HG02970 (cell line): ENCODE measurements around the gene ADAT3.

Experiments
- ATAC-seq: cut with Tn5 transposase; IDR thresholded peaks from one replicate; pipeline ENCODE4 v1.9.1; 2021; ENCODE audit warnings: mild to moderate bottlenecking, moderate library complexity, moderate number of reproducible peaks; ENCODE audit not compliant: unreplicated experiment, low FRiP score

ADAT3 gene

DNA sequence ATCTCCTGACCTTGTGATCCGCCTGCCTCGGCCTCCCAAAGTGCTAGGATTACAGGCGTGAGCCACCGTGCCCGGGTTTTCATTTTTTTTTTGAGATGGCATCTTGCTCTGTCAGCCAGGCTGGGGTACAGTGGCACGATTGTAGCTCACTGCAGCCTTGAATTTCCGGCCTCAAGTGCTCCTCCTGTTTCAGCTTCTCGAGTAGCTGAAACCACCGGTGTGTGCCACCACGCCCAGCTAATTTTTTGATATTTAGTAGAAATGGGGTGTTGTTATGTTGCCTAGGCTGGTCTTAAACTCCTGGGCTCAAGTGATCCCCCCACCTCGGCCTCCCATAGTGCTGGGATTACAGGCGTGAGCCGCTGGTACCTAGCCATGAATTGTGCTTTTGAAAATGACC, 5.9 kb downstream of the ADAT3 start:
- ATAC-seq, result no peak

- ATAC-seq, result no peak
These were observed 6.8 kb downstream of the ADAT3 start for GRCh38 chr19:1911995-1912394.

DNA sequence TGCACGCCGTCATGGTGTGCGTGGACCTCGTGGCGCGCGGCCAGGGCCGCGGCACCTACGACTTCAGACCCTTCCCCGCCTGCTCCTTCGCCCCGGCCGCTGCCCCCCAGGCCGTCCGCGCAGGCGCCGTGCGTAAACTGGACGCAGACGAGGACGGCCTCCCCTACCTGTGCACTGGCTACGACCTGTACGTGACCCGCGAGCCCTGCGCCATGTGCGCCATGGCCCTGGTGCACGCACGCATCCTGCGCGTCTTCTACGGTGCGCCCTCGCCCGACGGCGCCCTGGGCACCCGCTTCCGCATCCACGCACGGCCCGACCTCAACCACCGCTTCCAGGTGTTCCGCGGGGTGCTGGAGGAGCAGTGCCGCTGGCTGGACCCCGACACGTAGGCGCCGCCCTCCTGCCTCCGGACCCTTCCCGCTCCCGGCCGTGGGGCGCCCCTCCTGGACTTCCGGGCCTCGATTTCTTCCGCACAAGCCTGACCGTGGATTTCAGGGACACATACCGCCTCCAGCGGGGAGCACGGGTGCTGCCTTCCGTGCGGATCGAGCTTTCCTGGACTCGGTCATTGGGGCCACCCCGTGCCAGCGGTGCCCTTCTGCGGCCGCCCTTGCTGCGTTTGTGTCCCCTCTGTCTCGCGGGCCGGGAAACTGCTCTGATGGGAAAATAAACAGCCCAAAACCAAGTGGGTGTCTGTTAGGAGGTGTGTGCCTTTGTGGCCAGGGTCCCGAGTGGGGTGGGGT, 7.7 kb downstream of the ADAT3 start:
- ATAC-seq, result no peak

- no peak for ATAC-seq
These were observed 8.8 kb downstream of the ADAT3 start for GRCh38 chr19:1913781-1914577.

- ATAC-seq, result no peak
These were observed 9.7 kb downstream of the ADAT3 start for GRCh38 chr19:1914826-1915341.

GRCh38 chr19:1917146-1917545, 11.9 kb downstream of the ADAT3 start:
- no peak for ATAC-seq

- no peak for ATAC-seq
These were observed 12.7 kb downstream of the ADAT3 start for GRCh38 chr19:1917926-1918325.

DNA sequence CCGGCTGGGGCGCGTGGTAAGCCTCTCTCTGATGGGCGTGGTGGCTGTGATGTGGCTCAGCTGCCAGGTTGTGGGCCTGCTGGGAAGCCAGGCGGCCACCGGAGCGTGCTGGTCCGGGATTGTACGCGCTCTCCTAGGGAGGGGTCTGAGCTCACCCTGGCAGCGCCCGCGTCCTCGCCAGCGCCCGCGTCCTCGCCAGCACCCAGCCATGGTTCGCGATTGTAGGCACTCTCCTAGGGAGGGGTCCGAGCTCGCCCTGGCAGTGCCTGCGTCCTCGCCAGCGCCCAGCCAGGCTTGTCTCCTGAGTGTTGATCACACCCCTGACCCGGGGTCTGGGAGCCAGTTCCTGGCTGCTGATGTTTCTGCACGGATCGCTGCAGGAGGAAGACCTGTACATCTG, 13.8 kb downstream of the ADAT3 start:
- no peak for ATAC-seq

DNA sequence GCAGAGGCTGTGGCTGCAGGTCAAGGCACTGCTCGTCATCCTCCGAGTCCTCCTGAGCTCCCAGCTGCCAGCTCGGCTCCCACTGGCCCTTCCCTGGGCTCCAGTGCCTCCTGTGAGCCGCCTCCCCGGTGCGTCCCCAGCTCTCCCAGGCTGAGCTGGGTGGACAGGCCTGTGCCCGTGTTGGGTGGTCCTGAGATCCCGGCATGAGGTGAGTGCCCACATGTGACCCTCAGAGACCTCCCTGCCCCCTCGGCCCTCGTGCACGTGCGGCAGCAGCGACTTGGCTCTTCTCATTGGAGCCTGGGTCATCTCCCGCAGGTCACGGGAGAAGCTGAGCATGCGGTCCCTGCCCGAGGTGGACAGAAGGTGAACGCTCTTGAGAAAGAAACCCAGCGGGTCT, 15.4 kb downstream of the ADAT3 start:
- ATAC-seq, result no peak

- ATAC-seq, result no peak
These were observed 16.1 kb downstream of the ADAT3 start for GRCh38 chr19:1921326-1921725.

- no peak for ATAC-seq
These were observed 16.6 kb downstream of the ADAT3 start for GRCh38 chr19:1921825-1922224.

- ATAC-seq, result no peak
These were observed 17.6 kb downstream of the ADAT3 start for GRCh38 chr19:1922803-1923202.

DNA sequence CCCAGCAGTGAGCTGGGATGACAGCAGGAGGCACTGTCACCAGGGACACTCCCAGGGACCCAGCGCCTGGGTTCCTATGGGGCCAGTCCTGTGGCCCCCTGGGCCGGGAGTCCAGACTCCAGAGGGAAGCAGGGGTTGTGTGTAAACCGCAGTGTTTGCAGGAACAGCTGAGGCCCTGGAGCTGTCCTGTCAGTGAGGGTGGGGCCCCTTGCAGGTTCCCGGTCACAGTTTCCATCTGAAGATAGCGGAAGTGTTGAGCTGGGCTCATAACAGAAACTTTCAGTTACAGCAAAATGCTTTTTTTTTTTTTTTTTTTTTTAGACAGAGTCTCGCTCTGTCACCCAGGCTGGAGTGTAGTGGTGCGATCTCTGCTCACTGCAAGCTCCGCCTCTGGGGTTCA, 18.1 kb downstream of the ADAT3 start:
- no peak for ATAC-seq

GRCh38 chr19:1924320-1924961, 19.2 kb downstream of the ADAT3 start:
- no peak for ATAC-seq

- ATAC-seq, result no peak
These were observed 20.3 kb downstream of the ADAT3 start for GRCh38 chr19:1925544-1925943.

GRCh38 chr19:1929021-1929742, 24.0 kb downstream of the ADAT3 start:
- ATAC-seq, result no peak

DNA sequence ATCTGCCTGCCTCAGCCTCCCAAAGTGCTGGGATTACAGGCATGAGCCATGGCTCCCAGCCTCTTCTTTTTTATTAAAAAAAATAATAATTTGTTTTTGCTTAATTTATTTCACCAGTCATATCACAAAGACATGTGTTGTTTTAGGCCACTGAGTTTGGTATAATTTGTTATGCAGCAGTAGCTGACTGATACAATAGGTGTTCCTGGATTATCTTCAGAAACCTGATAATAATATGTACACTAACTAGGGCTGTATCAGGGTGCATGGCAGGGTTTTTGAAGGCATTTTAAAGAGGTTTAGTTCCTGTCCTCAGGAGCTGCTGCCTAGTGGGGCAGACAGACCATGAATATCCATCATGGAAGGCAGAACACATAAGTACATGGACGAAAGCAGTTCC, 26.2 kb downstream of the ADAT3 start:
- ATAC-seq, result no peak

GRCh38 chr19:1932395-1932794, 27.2 kb downstream of the ADAT3 start:
- ATAC-seq, result no peak

DNA sequence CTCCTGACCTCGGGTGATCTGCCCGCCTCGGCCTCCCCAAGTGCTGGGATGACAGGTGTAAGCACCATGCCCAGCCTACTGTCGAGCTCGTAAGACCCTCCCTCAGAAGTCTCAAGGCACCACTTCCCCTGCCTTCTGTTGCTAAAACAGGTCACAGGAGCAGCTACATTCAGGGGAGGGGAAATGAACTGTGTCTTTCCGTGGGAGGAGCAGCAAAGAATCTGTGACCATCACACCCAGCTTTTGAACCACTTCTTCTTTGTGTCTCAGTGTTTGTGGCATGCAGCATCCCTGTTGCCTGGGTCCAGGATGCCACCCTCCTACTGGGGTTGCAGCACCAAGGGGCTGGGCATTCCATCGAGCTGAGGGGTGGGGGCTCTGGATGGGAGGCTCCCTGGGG, 28.0 kb downstream of the ADAT3 start:
- ATAC-seq, result no peak

GRCh38 chr19:1933942-1934341, 28.7 kb downstream of the ADAT3 start:
- no peak for ATAC-seq
